ENCODE measurements around the gene PKD2L2.
"Not testable (repeated sequence)": the region's sequence is repeated elsewhere in the genome, so short reads cannot be mapped to it uniquely, and the experiment has no call there.

Gene PKD2L2

DNA sequence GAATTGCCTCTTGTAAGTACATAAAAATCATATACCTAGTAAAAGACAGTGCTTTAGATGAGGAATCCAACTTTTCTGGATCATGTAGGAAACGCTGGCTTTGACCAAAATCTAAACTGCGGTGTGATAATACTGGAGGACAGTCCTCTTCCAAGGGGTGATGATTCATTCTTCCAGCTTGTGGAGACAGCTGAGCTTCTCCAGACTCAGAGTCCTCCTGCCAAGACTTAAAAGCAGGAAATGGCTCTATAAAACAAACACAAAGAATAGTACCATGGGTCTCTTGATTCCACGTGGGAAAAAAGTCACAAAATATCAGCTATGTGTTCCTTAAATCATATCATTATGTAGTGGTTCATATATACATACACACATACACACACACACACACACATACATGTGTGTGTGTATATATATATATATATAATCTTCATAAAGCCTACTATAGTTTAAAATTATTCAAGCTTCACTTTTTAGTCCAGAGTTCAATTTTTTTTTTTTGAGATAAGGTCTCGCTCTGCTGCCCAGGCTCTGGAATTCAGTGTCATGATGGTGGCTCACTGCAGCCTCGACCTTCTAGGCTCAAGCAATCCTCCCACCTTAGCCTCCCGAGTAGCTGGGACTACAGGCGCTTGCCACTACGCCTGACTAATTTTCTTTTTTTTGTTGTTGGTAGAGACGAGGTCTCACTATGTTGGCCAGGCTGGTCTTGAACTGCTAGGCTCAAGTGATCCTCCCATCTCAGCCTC is 65.0 kb downstream of the PKD2L2 start:
- in situ Hi-C loops (cut with MboI; ENCODE audit: low sequenced_read_pairs) = no loop called here

GRCh38 chr5:137957948-137958347 is 68.7 kb downstream of the PKD2L2 start:
- in situ Hi-C loops (cut with MboI; ENCODE audit: low sequenced_read_pairs) = no loop called here

DNA sequence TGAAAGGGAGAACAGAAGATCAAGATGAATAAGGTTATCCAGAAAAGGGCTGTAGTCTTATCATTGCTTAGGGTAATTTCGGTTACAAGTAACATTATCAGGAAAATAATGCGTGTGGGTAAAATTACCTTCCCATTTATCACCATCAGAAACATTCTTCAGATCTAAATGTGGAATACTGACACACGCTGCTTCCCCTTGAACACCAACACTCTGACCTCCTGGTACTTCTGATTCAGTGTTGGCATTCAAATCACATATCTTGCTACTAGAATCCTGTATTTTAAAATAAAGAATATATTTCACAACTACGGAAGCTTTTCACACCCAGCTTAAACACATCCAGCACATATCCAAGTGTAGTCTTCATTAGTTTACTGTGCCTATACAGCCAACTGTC is 70.2 kb downstream of the PKD2L2 start:
- in situ Hi-C loops (cut with MboI; ENCODE audit: low sequenced_read_pairs) = no loop called here

DNA sequence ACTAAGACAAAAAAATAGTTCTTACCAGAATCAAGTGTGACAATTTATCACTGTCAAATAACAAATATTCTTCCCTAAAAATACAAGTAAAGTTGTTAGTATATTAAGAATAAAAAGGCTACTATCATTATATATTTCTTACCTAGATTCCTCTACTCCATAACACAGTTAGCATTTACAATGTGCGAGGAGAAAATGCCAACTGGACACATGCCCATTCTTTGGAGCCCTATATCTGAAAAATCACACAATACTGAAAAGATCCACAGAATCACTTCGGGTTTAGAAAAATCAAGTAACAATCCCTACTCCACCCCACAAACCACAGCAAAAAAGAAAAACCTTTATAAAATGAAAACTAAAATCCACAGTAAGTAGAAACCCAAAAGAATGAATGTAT is 70.9 kb downstream of the PKD2L2 start:
- in situ Hi-C loops (cut with MboI; ENCODE audit: low sequenced_read_pairs) = no loop called here

DNA sequence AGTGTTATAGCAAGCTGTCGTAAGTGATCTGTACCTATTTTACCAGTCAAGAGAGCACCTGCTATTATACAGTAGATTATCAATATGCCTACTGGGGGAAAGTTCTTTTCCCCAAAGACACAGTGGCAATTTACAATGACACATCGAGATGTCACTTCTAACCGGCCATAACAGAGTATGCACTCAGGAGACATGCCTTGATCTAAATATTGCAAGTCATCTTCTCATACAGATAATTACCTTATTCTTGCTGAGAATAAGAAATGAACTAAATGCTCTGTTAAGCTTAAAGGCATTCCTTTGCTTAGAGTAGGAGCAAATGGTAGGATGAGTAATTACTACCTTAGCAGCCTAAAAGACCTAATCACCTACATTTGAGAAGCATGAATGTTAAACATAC is 71.6 kb downstream of the PKD2L2 start:
- in situ Hi-C loops (cut with MboI; ENCODE audit: low sequenced_read_pairs) = no loop called here

DNA sequence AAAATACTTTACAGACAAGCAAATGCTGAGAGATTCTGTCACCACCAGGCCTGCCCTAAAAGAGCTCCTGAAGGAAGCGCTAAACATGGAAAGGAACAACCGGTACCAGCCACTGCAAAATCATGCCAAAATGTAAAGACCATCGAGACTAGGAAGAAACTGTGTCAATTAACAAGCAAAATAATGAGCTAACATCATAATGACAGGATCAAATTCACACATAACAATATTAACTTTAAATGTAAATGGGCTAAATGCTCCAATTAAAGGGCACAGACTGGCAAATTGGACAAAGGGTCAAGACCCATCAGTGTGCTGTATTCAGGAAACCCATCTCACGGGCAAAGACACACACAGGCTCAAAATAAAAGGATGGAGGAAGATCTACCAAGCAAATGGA is 81.1 kb downstream of the PKD2L2 start:
- in situ Hi-C loops (cut with MboI; ENCODE audit: low sequenced_read_pairs) = not testable (repeated sequence)

GRCh38 chr5:137975208-137975607 is 86.0 kb downstream of the PKD2L2 start:
- in situ Hi-C loops (cut with MboI; ENCODE audit: low sequenced_read_pairs) = no loop called here

GRCh38 chr5:137989419-137989818 is 100.2 kb downstream of the PKD2L2 start:
- in situ Hi-C loops (cut with MboI; ENCODE audit: low sequenced_read_pairs) = no loop called here

Data from HL-60/S4 treated with phorbol 12-myristate 13-acetate at 8.2 ng/mL for 4 days and 3 days (cell line).